HT1080 (cell line): ENCODE results near the gene C1orf94. TPM values are rescaled to one million over a fixed set of nuclear protein-coding genes. Genes with fewer than 3 reads are reported as not detected.

Source experiments
- DNase-seq: peaks from one replicate; pipeline ENCODE4 v3.0.0-alpha.2; 2015; ENCODE audit warnings: low read depth
- total RNA-seq: library from RNA; depleted of rRNA; stranded (reverse); fragments of >200 nt; shearing (Covaris generic); gene quantifications from 2 replicates; pipeline ENCODE4 v1.2.3, GENCODE V29; 2014; rRNA removed

The C1orf94 gene
- total RNA-seq, 1 experiment from 2014 or later, result 0.37 TPM

DNA sequence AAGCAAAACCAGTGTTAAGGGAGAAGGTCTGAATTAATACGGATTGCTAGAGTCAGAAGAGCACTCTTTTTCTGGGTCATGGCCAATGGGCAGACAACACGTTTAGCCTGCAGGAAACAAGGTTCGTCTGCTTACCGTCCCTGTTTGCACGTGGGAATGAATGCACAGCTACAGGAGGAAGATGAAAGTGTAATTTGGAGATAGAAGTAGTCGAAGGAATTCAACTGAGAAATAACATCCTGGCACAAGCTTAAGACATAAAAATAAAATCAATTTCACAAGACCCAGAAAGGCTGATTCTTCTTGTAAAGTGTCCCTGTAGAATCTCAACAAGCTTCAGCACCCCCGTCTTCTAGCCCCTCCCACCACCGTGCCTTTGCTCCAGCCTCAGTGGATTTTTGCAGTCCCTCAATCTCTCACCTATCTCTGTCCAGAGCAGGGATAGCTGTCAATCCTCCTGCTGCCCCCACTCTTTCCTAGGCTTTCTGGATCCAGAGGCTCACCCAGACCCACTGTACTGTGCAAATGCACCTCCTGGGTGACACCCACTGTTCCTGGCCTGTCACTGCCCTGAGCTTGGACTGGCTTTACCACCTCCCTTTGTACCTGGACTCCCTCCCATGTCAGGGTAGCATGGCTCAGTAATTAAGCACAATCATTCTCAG, 60.6 kb downstream of the C1orf94 start:
- no peak for DNase-seq

GRCh38 chr1:34245967-34246366, 69.3 kb downstream of the C1orf94 start:
- no peak for DNase-seq

DNA sequence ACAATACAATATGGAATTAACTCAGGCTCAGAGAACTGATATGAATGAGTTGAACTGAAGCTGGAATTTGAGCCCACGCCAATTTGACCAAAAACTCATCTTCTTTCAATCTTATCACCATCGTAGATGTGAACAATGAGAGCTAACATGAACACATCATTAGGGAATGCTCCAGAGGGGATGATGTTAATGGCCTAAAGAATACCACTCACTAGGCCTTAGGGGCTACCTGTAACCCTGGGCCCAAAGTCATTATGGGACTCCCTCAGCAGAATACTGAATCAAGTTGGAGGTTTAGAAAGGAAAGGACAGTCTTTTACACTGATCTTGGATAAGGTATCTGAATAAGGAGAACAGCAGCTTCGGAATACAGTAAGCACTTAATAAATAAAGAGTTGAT, 73.6 kb downstream of the C1orf94 start:
- no peak for DNase-seq

GRCh38 chr1:34262023-34262853, 85.5 kb downstream of the C1orf94 start:
- no peak for DNase-seq

- DNase-seq, result no peak
These were observed 86.2 kb downstream of the C1orf94 start for GRCh38 chr1:34262921-34263320.

GRCh38 chr1:34263406-34263805, 86.7 kb downstream of the C1orf94 start:
- DNase-seq, result no peak

GRCh38 chr1:34265396-34265795, 88.7 kb downstream of the C1orf94 start:
- no peak for DNase-seq

DNA sequence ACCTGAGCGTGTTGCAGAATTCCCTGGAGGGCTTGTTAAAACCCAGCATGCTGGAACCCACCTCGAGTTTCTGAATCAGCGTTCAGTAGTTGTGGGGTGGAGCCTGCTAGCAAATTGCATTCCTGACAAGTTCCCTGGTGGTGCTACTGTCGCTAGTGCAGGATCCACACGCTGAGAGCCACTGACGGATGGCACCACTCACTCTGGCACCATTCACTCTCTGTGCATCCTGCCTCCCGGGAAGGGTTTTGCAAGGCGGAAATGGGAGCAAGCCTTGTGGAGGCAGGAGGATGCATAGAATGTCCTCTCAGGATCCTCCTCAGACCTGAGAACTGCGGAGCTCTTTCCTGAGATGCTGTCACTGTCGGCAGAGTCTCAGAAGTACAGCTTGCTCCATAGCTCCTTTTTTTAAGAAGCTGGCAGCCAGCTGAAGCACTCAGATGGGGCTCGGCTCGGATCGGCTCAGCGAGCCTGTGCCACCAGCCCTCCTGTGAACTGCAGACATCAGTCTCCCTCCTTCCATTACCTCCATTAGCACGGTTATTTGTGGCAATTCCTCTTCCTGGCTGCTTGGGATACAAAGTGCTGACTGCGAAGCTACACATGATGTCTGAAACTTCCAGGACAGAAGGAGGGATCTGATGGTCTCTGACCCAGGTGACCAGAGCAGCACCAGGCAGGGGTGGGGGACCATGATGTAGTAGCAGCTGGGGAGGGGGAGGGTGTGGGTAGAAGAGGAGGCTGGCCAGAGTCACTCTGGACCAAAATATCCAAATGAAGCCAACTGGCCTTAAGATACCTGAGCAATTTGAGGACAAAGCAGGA, 89.6 kb downstream of the C1orf94 start:
- peak; percentile 13 for DNase-seq

GRCh38 chr1:34267326-34267725, 90.6 kb downstream of the C1orf94 start:
- peak; percentile 28 for DNase-seq

- peak; percentile 98 for DNase-seq
These were observed 91.7 kb downstream of the C1orf94 start for GRCh38 chr1:34268311-34268954.

Other genes with a start within 250 kb of the C1orf94 start
- 2.1 and 2.3 TPM in 2 replicates for gene CSMD2, start 11.7 kb upstream of the C1orf94 start, total RNA-seq